ENCODE results near the gene FN3K.

Gene FN3K

GRCh38 chr17:82789051-82789592, 53.7 kb downstream of the FN3K start:
- Histone ChIP-seq H3K36me3 (ENCODE audit: control insufficient read depth, low read length) (peaks cover 10% of the 10 kb centered on the region), H3K9me2 (replicated peaks; ENCODE audit: control insufficient read depth, low read length) (no peaks in the 10 kb centered on the region), H3F3A (ENCODE audit: control insufficient read depth, insufficient read depth) (no peaks in the 10 kb centered on the region), H3K4me1 (ENCODE audit: control insufficient read depth, low read length) (no peaks in the 10 kb centered on the region), H3K27ac (ENCODE audit: low read depth, low read length) (no peak overlapping the region), H3K4me3 (ENCODE audit: low read length) (no peak overlapping the region), H3K79me2 (ENCODE audit: control insufficient read depth, low read length) (peaks cover 8% of the 10 kb centered on the region), H3K27me3 (ENCODE audit: control insufficient read depth, low read length) (no peaks in the 10 kb centered on the region), H3K4me2 (ENCODE audit: low read length) (no peak overlapping the region), H4K20me1 (ENCODE audit: control insufficient read depth, insufficient read depth, low read depth, low read length) (no peaks in the 10 kb centered on the region), H3K9me3 (ENCODE audit: control insufficient read depth, insufficient read depth, low read length) (no peaks in the 10 kb centered on the region)
- TF ChIP-seq CTCF (IDR thresholded peaks at IDR 0.05; ENCODE audit: low read depth, low read length, poor library complexity, severe bottlenecking) (no peak), EZH2phosphoT487 (IDR thresholded peaks at IDR 0.05; ENCODE audit: borderline replicate concordance, low read length) (no peak)

- H3K9me3 ChIP-seq (ENCODE audit: control insufficient read depth, insufficient read depth, low read length), result no peaks in the 10 kb centered on the region
- H3K27me3 ChIP-seq (ENCODE audit: control insufficient read depth, low read length), result no peaks in the 10 kb centered on the region
- no peaks in the 10 kb centered on the region for H3K9me2 ChIP-seq (replicated peaks; ENCODE audit: control insufficient read depth, low read length)
- no peaks in the 10 kb centered on the region for H3F3A ChIP-seq (ENCODE audit: control insufficient read depth, insufficient read depth)
- H3K36me3 ChIP-seq (ENCODE audit: control insufficient read depth, low read length), result peaks cover 6% of the 10 kb centered on the region; the same call in 1 of the 2 replicates
- no peak overlapping the region for H3K4me2 ChIP-seq (ENCODE audit: low read length)
- H3K4me1 ChIP-seq (ENCODE audit: control insufficient read depth, low read length), result no peaks in the 10 kb centered on the region
- H3K27ac ChIP-seq (ENCODE audit: low read depth, low read length), result no peak overlapping the region
- H4K20me1 ChIP-seq (ENCODE audit: control insufficient read depth, insufficient read depth, low read depth, low read length), result no peaks in the 10 kb centered on the region
- TF ChIP-seq EZH2phosphoT487 (IDR thresholded peaks at IDR 0.05; ENCODE audit: borderline replicate concordance, low read length) (no peak), CTCF (IDR thresholded peaks at IDR 0.05; ENCODE audit: low read depth, low read length, poor library complexity, severe bottlenecking) (no peak)
- H3K4me3 ChIP-seq (ENCODE audit: low read length), result no peak overlapping the region
- peaks cover 8% of the 10 kb centered on the region for H3K79me2 ChIP-seq (ENCODE audit: control insufficient read depth, low read length)
Measured at GRCh38 chr17:82789806-82790205, 54.4 kb downstream of the FN3K start.

DNA sequence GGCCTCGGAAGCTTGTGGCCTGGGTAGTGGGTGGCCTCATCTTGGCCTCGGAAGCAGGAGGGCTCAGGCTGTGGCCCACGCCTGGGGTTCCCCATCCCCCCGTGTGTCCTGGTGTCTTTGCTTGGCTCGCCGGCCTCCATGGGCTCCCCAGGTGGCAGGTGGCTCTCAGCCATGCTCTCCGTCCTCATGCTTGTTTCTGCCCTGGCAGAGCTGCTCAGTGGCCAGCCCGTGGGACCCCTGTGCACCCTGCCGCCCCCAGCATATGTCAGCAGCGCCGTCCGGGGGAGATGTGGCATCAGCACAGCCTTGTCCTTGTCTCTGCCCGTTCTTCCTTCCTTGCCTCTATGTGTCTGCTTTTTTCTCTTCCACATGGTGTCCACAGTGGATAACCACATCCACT, 55.0 kb downstream of the FN3K start:
- no peak overlapping the region for H3K4me2 ChIP-seq (ENCODE audit: low read length)
- peaks cover 8% of the 10 kb centered on the region for H3K79me2 ChIP-seq (ENCODE audit: control insufficient read depth, low read length)
- H3K27me3 ChIP-seq (ENCODE audit: control insufficient read depth, low read length), result no peaks in the 10 kb centered on the region
- no peak for TF ChIP-seq EZH2phosphoT487 (IDR thresholded peaks at IDR 0.05; ENCODE audit: borderline replicate concordance, low read length)
- no peak for TF ChIP-seq CTCF (IDR thresholded peaks at IDR 0.05; ENCODE audit: low read depth, low read length, poor library complexity, severe bottlenecking)
- H3K9me2 ChIP-seq (replicated peaks; ENCODE audit: control insufficient read depth, low read length), result no peaks in the 10 kb centered on the region
- H3K9me3 ChIP-seq (ENCODE audit: control insufficient read depth, insufficient read depth, low read length), result no peaks in the 10 kb centered on the region
- no peak overlapping the region for H3K4me3 ChIP-seq (ENCODE audit: low read length)
- H3K36me3 ChIP-seq (ENCODE audit: control insufficient read depth, low read length), result peaks cover 6% of the 10 kb centered on the region; the same call in 1 of the 2 replicates
- H3K4me1 ChIP-seq (ENCODE audit: control insufficient read depth, low read length), result no peaks in the 10 kb centered on the region
- H3F3A ChIP-seq (ENCODE audit: control insufficient read depth, insufficient read depth), result no peaks in the 10 kb centered on the region
- no peak overlapping the region for H3K27ac ChIP-seq (ENCODE audit: low read depth, low read length)
- H4K20me1 ChIP-seq (ENCODE audit: control insufficient read depth, insufficient read depth, low read depth, low read length), result no peaks in the 10 kb centered on the region
